Prostate gland (tissue), 2 donors: Measurements from ENCODE around the gene FAM193A.

Experiments used
- CTCF ChIP-seq, 4 experiments: fragments of 200-600 bp in 2 of 4; fragments of 450-650 bp in 2 of 4; sonication (generic) in 2 of 4; IDR thresholded peaks; 1 replicate in 3 of 4; 2 replicates in 1 of 4; pipeline ENCODE4 v1.5.1; 2016 to 2019; ENCODE audit warnings: antibody characterized with exemption in 4 of 4, mild to moderate bottlenecking in 2 of 4, moderate library complexity in 2 of 4
- POLR2A ChIP-seq: fragments of 450-650 bp; IDR thresholded peaks from one replicate; pipeline ENCODE4 v1.6.1; 2016; ENCODE audit warnings: antibody characterized with exemption, mild to moderate bottlenecking
- POLR2AphosphoS5 ChIP-seq: sonication (generic); formaldehyde crosslinking; IDR thresholded peaks from one replicate; pipeline ENCODE4 v1.6.1; 2017; ENCODE audit warnings: antibody characterized with exemption

- TF ChIP-seq CTCF (IDR thresholded peaks at IDR 0.05) (no peak), POLR2AphosphoS5 (no peak), POLR2A (no peak)
Observed at GRCh38 chr4:2642968-2643367, 106.5 kb downstream of the FAM193A start.
